GM19025 (cell line): ENCODE results near the gene DUT.

ENCODE experiments used
- ATAC-seq: cut with Tn5 transposase; IDR thresholded peaks from one replicate; pipeline ENCODE4 v1.9.1; 2021; ENCODE audit warnings: mild to moderate bottlenecking, low read depth, moderate library complexity; ENCODE audit not compliant: unreplicated experiment

DUT gene

GRCh38 chr15:48367483-48367882, 36.3 kb downstream of the DUT start:
- no peak for ATAC-seq

- no peak for ATAC-seq
Measured at GRCh38 chr15:48370460-48370859, 39.2 kb downstream of the DUT start.

- no peak for ATAC-seq
Measured at GRCh38 chr15:48371550-48371949, 40.3 kb downstream of the DUT start.

- ATAC-seq, result no peak
Measured at GRCh38 chr15:48371961-48372360, 40.7 kb downstream of the DUT start.

GRCh38 chr15:48373821-48374451, 42.7 kb downstream of the DUT start:
- ATAC-seq, result no peak

GRCh38 chr15:48374472-48374871, 43.2 kb downstream of the DUT start:
- no peak for ATAC-seq

DNA sequence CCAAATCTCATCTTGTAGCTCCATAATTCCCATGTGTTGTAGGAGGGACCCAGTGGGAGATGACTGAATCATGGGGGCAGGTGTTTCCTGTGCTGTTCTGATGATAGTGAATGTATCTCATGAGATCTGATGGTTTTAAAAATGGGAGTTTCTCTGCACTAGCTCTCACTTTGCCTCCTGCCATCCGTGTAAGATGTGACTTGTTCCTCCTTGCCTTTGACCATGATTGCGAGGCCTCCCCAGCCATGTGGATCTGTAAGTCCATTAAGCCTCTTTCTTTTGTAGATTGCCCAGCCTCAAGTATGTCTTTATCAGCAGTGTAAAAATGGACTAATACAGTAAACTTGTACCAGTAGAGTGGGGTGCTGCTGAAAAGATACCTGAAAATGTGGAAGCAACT, 44.5 kb downstream of the DUT start:
- ATAC-seq, result no peak

DNA sequence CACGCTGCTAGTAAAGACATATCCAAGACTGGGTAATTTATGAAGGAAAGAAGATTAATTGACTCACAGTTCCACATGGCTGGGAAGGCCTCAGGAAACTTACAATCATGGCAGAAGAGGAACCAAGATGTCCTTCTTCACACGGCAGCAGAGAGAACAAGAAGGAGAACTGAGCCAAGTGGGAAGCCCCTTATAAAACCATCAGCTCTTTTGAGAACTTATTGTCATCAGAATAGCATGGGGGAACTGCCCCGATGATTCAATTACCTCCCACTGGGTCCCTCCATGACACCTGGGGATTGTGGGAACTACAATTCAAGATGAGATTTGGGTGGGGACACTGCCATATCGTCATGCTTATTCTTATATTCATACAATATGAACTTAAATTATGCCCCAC, 49.0 kb downstream of the DUT start:
- ATAC-seq, result no peak

- no peak for ATAC-seq
Measured at GRCh38 chr15:48381861-48382260, 50.6 kb downstream of the DUT start.

- no peak for ATAC-seq
Measured at GRCh38 chr15:48383031-48383430, 51.8 kb downstream of the DUT start.

DNA sequence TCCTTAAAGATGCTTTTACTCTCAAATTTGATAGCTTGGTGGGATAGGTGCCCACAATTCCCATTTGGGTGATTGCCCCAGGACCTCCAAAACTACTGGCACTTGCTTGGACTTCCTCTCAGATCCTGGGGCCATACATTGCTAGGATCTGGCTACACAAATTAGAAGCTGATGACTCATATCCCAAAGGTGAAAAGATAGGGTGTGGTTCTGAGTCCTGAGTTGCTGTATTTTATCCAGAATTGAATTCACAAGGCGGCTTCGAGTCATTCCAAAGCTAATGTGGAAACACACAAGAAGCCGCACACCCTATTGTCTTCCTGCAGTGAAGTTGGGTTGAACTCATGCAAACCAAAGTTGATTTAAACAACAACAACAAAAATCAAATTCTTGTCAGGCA, 53.4 kb downstream of the DUT start:
- no peak for ATAC-seq

GRCh38 chr15:48385031-48385830, 54.0 kb downstream of the DUT start:
- no peak for ATAC-seq

- ATAC-seq, result no peak
Measured at GRCh38 chr15:48388016-48388851, 57.0 kb downstream of the DUT start.

GRCh38 chr15:48388910-48389309, 57.7 kb downstream of the DUT start:
- no peak for ATAC-seq

DNA sequence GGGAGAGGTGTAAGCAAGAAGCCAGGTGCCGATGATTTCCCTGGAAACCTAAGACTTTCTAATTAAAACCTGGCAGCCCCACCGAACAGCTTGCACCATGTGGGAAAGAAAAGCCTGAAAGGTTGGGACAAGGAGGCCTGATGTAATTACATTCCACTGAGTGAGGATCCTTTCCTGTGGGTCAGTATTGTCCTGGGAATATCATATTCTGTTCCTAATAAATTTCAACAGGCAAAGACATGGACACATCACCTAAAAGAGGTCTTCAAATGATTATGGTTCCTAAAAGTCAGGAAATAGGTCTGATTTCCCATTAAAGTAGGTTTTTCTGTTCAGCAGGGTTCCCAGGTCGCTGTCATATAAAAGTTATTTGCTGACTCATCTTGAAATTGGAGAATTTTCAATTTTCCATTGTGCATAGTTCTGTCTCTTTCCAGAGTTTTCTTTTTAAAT, 58.5 kb downstream of the DUT start:
- no peak for ATAC-seq

DNA sequence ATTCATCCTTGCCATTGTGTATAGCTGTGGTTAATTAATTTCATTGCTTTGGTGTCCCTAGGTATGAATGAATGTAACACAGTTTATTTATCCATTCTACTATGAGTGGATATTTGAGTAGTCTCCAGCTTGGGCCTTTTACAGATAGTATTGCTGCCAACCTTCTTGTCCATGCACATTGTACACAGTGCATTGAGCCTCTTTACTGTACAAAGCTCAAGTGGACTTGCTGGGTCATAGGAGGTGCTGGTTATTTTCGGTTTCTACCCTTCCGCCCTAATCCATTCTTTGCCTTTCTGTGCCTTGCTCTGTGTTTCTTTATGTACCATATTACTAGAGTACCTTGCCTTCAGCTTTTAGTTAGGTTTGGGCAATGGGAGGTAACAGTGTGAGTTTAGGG, 60.7 kb downstream of the DUT start:
- ATAC-seq, result no peak

DNA sequence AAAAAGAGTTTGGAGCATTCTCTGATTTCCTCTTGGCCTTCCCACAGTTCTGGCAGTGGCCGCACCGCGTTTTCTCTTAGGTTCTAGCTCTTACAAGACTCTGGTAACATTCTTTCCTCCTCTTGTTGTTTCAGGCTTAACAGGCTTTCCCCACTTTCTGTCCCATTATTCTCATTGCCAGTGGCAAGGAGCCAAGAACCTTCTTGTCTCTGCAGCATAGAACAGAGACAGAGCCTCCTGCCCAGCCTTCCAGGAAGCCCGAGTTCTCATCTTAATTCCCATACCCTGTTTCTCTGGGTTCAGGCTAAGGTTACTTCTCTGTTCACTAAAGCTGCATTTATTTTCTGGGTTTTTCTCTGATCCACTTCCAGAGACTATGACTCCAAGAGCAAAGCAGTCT, 61.1 kb downstream of the DUT start:
- no peak for ATAC-seq
